GM12878 (cell line): ENCODE results near the gene NDUFA13. TPM values are rescaled to one million over a fixed set of nuclear protein-coding genes. Genes with fewer than 3 reads are reported as not detected.

Experiments used
- ATAC-seq: fragments of 200-7000 bp; cut with Tn5 transposase; 3 replicates; pipeline ENCODE4 v1.9.1; 2020; ENCODE audit warnings: mild to moderate bottlenecking, moderate library complexity
- BruUV-seq: library from RNA; stranded (reverse); fragments of 400-500 nt; replicated peaks from 2 replicates; lab custom pipeline; 2021; lab: Mats Ljungman, UMichigan
- CTCF ChIA-PET: fragments of 300-600 bp; sonication (Branson Sonifier 250); formaldehyde crosslinking; extraction: SDS; loops from one replicate; lab custom pipeline; 2021; ENCODE audit warnings: inconsistent platforms; lab: Yijun Ruan, JAX
- POLR2A ChIA-PET: fragments of 350-600 bp; formaldehyde crosslinking; extraction: SDS; loops from one replicate; lab custom pipeline; 2021; ENCODE audit warnings: inconsistent platforms; lab: Charles Lee
- RAD21 ChIA-PET: fragments of 300-600 bp; sonication (Branson Sonifier 250); formaldehyde crosslinking; loops from one replicate; lab custom pipeline; 2023; ENCODE audit warnings: antibody characterized with exemption; ENCODE audit not compliant: unreplicated experiment; lab: Charles Lee
- SMC1A ChIA-PET: fragments of 300-600 bp; sonication (Branson Sonifier 250); formaldehyde crosslinking; loops from one replicate; lab custom pipeline; 2023; ENCODE audit not compliant: unreplicated experiment, uncharacterized antibody; lab: Charles Lee
- DNase-seq: peaks from one replicate; pipeline ENCODE4 v3.0.0-alpha.2; 2011; ENCODE audit warnings: low read depth, low spot score
- FAIRE-seq: peaks from 3 replicates; lab custom pipeline; 2011; peaks lifted over from hg19 to GRCh38; lab: Jason Lieb, UNC
- H2AFZ ChIP-seq: 2 replicates; pipeline ENCODE4 v1.6.0; 2011; ENCODE audit warnings: low read depth, low read length, control low read depth; ENCODE audit not compliant: control insufficient read depth
- H3K27ac ChIP-seq: 2 replicates; pipeline ENCODE4 v1.5.1; 2011; ENCODE audit warnings: control low read depth; ENCODE audit not compliant: control insufficient read depth, insufficient read depth
- H3K27me3 ChIP-seq, 2 experiments: replicated peaks in 1 of 2; 2 replicates each; pipeline versions ENCODE4 v1.6.0 to v1.6.1; 2011; ENCODE audit warnings: low read length in 1 of 2; ENCODE audit not compliant: control insufficient read depth in 2 of 2, insufficient read depth in 2 of 2
- H3K36me3 ChIP-seq, 2 experiments: 2 replicates each; pipeline ENCODE4 v1.5.1; 2011; ENCODE audit warnings: low read length in 1 of 2; ENCODE audit not compliant: control insufficient read depth in 2 of 2, insufficient read depth in 2 of 2
- H3K4me1 ChIP-seq: 2 replicates; pipeline ENCODE4 v1.6.1; 2011; ENCODE audit warnings: mild to moderate bottlenecking, low read length, moderate library complexity, mixed read lengths; ENCODE audit not compliant: control insufficient read depth, insufficient read depth
- H3K4me2 ChIP-seq: 2 replicates; pipeline ENCODE4 v1.6.0; 2011; ENCODE audit warnings: control low read depth; ENCODE audit not compliant: control insufficient read depth, insufficient read depth
- H3K4me3 ChIP-seq: fragments of 200-600 bp; sonication (generic); 2 replicates; pipeline ENCODE4 v1.5.1; 2016
- H3K79me2 ChIP-seq: 2 replicates; pipeline ENCODE4 v1.6.0; 2011; ENCODE audit warnings: low read length; ENCODE audit not compliant: control insufficient read depth, insufficient read depth
- H3K9ac ChIP-seq: 2 replicates; pipeline ENCODE4 v1.8.0; 2011; ENCODE audit warnings: low read length, control low read depth, mixed read lengths; ENCODE audit not compliant: control insufficient read depth, insufficient read depth
- H3K9me3 ChIP-seq: replicated peaks from 3 replicates; pipeline ENCODE4 v1.5.1; 2011; ENCODE audit warnings: mild to moderate bottlenecking, low read length; ENCODE audit not compliant: control insufficient read depth, insufficient read depth
- H4K20me1 ChIP-seq: 2 replicates; pipeline ENCODE4 v1.6.0; 2011; ENCODE audit not compliant: control insufficient read depth, insufficient read depth
- BACH1 ChIP-seq: fragments of 450-650 bp; IDR thresholded peaks from 2 replicates; pipeline ENCODE4 v1.6.1; 2017; ENCODE audit warnings: mild to moderate bottlenecking, borderline replicate concordance
- BRCA1 ChIP-seq: IDR thresholded peaks from 2 replicates; pipeline ENCODE4 v1.6.1; 2011; ENCODE audit warnings: low read depth, low read length, improper control_type of control experiment
- EGR1 ChIP-seq, 2 experiments: IDR thresholded peaks; 1 replicate in 1 of 2; 2 replicates in 1 of 2; pipeline ENCODE4 v1.6.1; 2011 to 2012; ENCODE audit warnings: low read depth in 2 of 2, low read length in 2 of 2, borderline replicate concordance in 1 of 2, mild to moderate bottlenecking in 1 of 2, moderate library complexity in 1 of 2
- FOS ChIP-seq: IDR thresholded peaks from 3 replicates; pipeline ENCODE4 v1.6.1; 2011; ENCODE audit warnings: borderline replicate concordance; ENCODE audit not compliant: insufficient read length; ENCODE audit errors: extremely low read depth
- FOXK2 ChIP-seq: fragments of 450-650 bp; IDR thresholded peaks from 2 replicates; pipeline ENCODE4 v1.6.1; 2017; ENCODE audit warnings: mild to moderate bottlenecking, moderate library complexity
- FOXM1 ChIP-seq: IDR thresholded peaks from 2 replicates; pipeline ENCODE4 v1.6.1; 2012; ENCODE audit warnings: low read depth, mild to moderate bottlenecking, inconsistent platforms, low read length, moderate library complexity
- HDAC2 ChIP-seq: fragments of 200-600 bp; sonication (generic); IDR thresholded peaks from 2 replicates; pipeline ENCODE4 v1.6.1; 2017
- RB1 ChIP-seq: fragments of 450-650 bp; formaldehyde crosslinking; IDR thresholded peaks from 2 replicates; pipeline ENCODE4 v1.6.1; 2017; ENCODE audit warnings: mild to moderate bottlenecking, borderline replicate concordance
- SMARCA5 ChIP-seq: fragments of 450-650 bp; IDR thresholded peaks from 2 replicates; pipeline ENCODE4 v1.6.1; 2017; ENCODE audit warnings: mild to moderate bottlenecking
- SUZ12 ChIP-seq: fragments of 200-600 bp; sonication (generic); IDR thresholded peaks from one replicate; pipeline ENCODE4 v1.6.1; 2018; ENCODE audit warnings: antibody characterized with exemption, mild to moderate bottlenecking; ENCODE audit not compliant: unreplicated experiment
- ZNF207 ChIP-seq: fragments of 450-650 bp; IDR thresholded peaks from 2 replicates; pipeline ENCODE4 v1.6.1; 2014; ENCODE audit warnings: antibody characterized with exemption, mild to moderate bottlenecking, borderline replicate concordance
- ZNF217 ChIP-seq: fragments of 450-650 bp; IDR thresholded peaks from 2 replicates; pipeline ENCODE4 v1.6.1; 2017; ENCODE audit warnings: antibody characterized with exemption, mild to moderate bottlenecking
- WGBS: methylation state at CpG from one replicate; pipeline ENCODE4 v1.1.6; 2016; ENCODE audit warnings: low lambda C conversion rate; ENCODE audit not compliant: insufficient replicate concordance, insufficient coverage; ENCODE audit errors: missing lambda C conversion rate; 5-methylcytosine and 5-hydroxymethylcytosine counted together
- in situ Hi-C: fragments of 300-500 bp; cut with MboI; formaldehyde crosslinking; loops from 9 replicates; pipeline ENCODE4 v1.14.3; 2018; ENCODE audit warnings: mixed read lengths
- intact Hi-C: fragments of 100-400 bp; cut with micrococcal nuclease; formaldehyde crosslinking; loops from one replicate; pipeline ENCODE4 v1.14.2; 2022; ENCODE audit not compliant: unreplicated experiment
- polyA plus RNA-seq, 11 experiments: library from polyadenylated mRNA; depleted of rRNA in 4 of 11; unstranded in 6 of 11; stranded (reverse) in 5 of 11; fragments of >200 nt; fragmentation: Nextera tagmentation in 4 of 11; fragmentation: Illumina TruSeq in 1 of 11; extraction: Ambion mirVana in 4 of 11; extraction: Trizol in 1 of 11; gene quantifications; 1 replicate in 1 of 11; 2 replicates in 10 of 11; pipeline versions ENCODE4 v1.2.1 to v1.2.3, GENCODE V29; 2011 to 2016; ENCODE audit warnings: inconsistent platforms in 2 of 11, missing spikeins in 2 of 11, low read depth in 1 of 11
- total RNA-seq, 4 experiments: library from RNA; depleted of rRNA in 3 of 4; stranded (reverse); fragments of >200 nt in 3 of 4; fragmentation: Illumina TruSeq in 1 of 4; extraction: Trizol in 1 of 4; gene quantifications; 2 replicates each; pipeline versions ENCODE4 v1.2.1 to v1.2.3, GENCODE V29; 2013 to 2021
- TF ChIP-seq, protein P1 (sequence below): fragments of 450-650 bp; formaldehyde crosslinking; IDR thresholded peaks from 2 replicates; pipeline ENCODE4 v1.5.0; 2022; ENCODE audit warnings: mild to moderate bottlenecking, missing genetic modification characterization

The NDUFA13 gene
- total and polyA plus RNA-seq, 10 of the 15 experiments (the other 5 are each of a cell fraction or from before 2014, with no cell fraction given) = 224 to 586 (median 456) TPM

DNA sequence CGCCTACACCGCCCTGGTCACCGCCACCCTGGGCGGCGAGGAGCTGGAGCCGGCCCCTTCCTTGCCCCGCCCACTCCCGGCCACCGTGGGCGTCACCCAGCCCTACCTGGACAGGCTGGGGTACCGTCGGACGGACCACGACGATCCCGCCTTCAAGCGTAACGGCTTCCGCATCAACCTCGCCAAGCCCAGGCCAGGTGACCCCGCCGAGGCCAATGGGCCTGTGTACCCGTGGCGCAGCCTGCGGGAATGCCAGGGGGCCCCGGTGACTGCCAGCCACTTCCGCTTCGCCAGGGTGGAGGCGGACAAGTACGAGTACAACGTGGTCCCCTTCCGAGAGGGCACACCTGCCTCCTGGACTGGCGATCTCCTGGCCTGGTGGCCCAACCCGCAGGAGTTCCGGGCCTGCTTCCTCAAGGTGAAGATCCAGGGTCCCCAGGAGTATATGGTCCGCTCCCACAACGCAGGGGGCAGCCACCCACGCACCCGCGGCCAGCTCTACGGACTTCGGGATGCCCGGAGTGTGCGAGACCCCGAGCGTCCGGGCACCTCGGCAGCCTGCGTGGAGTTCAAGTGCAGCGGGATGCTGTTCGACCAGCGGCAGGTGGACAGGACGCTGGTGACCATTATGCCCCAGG lies 29.0 kb downstream of the NDUFA13 start:
- no peak overlapping the region for H3K9ac ChIP-seq
- TF ChIP-seq RB1 (no peak), ZNF207 (no peak), FOXM1 (no peak), BRCA1 (no peak), ZNF217 (no peak), FOS (no peak), HDAC2 (no peak)
- WGBS = 88% methylated on average over 35 of the region's 53 CpGs
- ChIA-PET CTCF (interaction anchor here (1.6 kb wide), 1 partner anchor 9 kb away, joined by 5 read pairs; no protein-coding TSS in a partner anchor), POLR2A (no interaction called here), RAD21 (no interaction called here), SMC1A (no interaction called here)
- no peak overlapping the region for H2AFZ ChIP-seq
- peaks cover 3% of the 10 kb centered on the region for H3K4me1 ChIP-seq
- no peaks in the 10 kb centered on the region for H4K20me1 ChIP-seq
- no TSS peak for BruUV-seq
- no peaks in the 10 kb centered on the region; the same call in 2 of the 3 replicates for H3K9me3 ChIP-seq
- no peaks in the 10 kb centered on the region for H3K79me2 ChIP-seq
- no peak for DNase-seq
- in situ Hi-C loops (loop anchor here (25.0 kb wide), 4 partner anchors 867 to 1492 kb away; partner anchors contain the start of genes ZNF66 and ZNF737), intact Hi-C loops (no loop called here)
- no peak for FAIRE-seq
- H3K4me3 ChIP-seq = no peak overlapping the region
- no peak for ATAC-seq
- no peaks in the 10 kb centered on the region for H3K27me3 ChIP-seq
- no peaks in the 10 kb centered on the region for H3K36me3 ChIP-seq
- H3K27ac ChIP-seq = no peak overlapping the region
- H3K4me2 ChIP-seq = no peak overlapping the region

DNA sequence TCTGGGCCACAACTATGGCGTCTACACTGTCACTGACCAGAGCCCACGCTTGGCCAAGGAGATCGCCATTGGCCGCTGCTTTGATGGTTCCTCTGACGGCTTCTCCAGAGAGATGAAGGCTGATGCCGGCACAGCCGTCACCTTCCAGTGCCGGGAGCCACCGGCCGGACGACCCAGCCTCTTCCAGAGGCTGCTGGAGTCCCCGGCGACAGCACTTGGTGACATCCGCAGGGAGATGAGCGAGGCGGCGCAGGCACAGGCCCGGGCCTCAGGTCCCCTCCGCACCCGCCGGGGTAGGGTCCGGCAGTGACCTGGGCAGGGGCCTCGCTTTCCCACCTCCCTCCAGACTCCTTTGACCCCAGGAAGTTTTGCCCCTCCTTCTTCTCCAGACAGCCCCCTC lies 29.7 kb downstream of the NDUFA13 start:
- POLR2A ChIA-PET = no interaction called here
- intact Hi-C loops = no loop called here
- 83% methylated on average over 23 of the region's 23 CpGs for WGBS
- TF ChIP-seq SMARCA5 (no peak), FOXK2 (no peak), EGR1 (IDR thresholded peaks at IDR 0.05; ENCODE audit: borderline replicate concordance in 1 of 2, low read depth in 2 of 2, low read length in 2 of 2) (no peak), BACH1 (no peak), SUZ12 (no peak), FOS (no peak)
- TF ChIP-seq, protein P1, sequence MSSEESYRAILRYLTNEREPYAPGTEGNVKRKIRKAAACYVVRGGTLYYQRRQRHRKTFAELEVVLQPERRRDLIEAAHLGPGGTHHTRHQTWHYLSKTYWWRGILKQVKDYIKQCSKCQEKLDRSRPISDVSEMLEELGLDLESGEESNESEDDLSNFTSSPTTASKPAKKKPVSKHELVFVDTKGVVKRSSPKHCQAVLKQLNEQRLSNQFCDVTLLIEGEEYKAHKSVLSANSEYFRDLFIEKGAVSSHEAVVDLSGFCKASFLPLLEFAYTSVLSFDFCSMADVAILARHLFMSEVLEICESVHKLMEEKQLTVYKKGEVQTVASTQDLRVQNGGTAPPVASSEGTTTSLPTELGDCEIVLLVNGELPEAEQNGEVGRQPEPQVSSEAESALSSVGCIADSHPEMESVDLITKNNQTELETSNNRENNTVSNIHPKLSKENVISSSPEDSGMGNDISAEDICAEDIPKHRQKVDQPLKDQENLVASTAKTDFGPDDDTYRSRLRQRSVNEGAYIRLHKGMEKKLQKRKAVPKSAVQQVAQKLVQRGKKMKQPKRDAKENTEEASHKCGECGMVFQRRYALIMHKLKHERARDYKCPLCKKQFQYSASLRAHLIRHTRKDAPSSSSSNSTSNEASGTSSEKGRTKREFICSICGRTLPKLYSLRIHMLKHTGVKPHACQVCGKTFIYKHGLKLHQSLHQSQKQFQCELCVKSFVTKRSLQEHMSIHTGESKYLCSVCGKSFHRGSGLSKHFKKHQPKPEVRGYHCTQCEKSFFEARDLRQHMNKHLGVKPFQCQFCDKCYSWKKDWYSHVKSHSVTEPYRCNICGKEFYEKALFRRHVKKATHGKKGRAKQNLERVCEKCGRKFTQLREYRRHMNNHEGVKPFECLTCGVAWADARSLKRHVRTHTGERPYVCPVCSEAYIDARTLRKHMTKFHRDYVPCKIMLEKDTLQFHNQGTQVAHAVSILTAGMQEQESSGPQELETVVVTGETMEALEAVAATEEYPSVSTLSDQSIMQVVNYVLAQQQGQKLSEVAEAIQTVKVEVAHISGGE = no peak

More for the DNA sequence above, 29.7 kb downstream of the NDUFA13 start:
- no peaks in the 10 kb centered on the region for H4K20me1 ChIP-seq
- no peak for ATAC-seq
- H3K9me3 ChIP-seq = no peaks in the 10 kb centered on the region; the same call in 2 of the 3 replicates
- no peaks in the 10 kb centered on the region for H3K79me2 ChIP-seq
- BruUV-seq = no TSS peak
- in situ Hi-C loops = loop anchor here (25.0 kb wide), 4 partner anchors 867 to 1492 kb away; partner anchors contain the start of genes ZNF66 and ZNF737
- no peak overlapping the region for H2AFZ ChIP-seq
- H3K9ac ChIP-seq = no peak overlapping the region
- no peak overlapping the region for H3K4me2 ChIP-seq
- no peak for DNase-seq
- ChIA-PET RAD21 (no interaction called here), SMC1A (no interaction called here), CTCF (no interaction called here)
- FAIRE-seq = no peak
- H3K4me3 ChIP-seq = no peak overlapping the region
- H3K27ac ChIP-seq = no peak overlapping the region
- peaks cover 3% of the 10 kb centered on the region for H3K4me1 ChIP-seq
- H3K27me3 ChIP-seq = no peaks in the 10 kb centered on the region
- no peaks in the 10 kb centered on the region for H3K36me3 ChIP-seq
